Mucosa of descending colon (tissue), 3 donors: ENCODE data around the gene POU5F1. TPM values are rescaled to one million over a fixed set of nuclear protein-coding genes. Genes with fewer than 3 reads are reported as not detected.

Source experiments
- ATAC-seq: fragments of 200-7000 bp; cut with Tn5 transposase; one replicate; pipeline ENCODE4 v1.9.1; 2020; ENCODE audit warnings: mild to moderate bottlenecking, moderate library complexity
- DNase-seq, 3 donors: peaks; one replicate each; pipeline ENCODE4 v3.0.0-alpha.2; 2020
- H3K36me3 ChIP-seq: fragments of 200-600 bp; one replicate; pipeline ENCODE4 v1.8.0; 2021; ENCODE audit warnings: low read depth, mild to moderate bottlenecking
- H3K4me1 ChIP-seq: fragments of 200-600 bp; one replicate; pipeline ENCODE4 v1.8.0; 2021; ENCODE audit warnings: low read depth, mild to moderate bottlenecking
- H3K4me3 ChIP-seq: fragments of 200-600 bp; one replicate; pipeline ENCODE4 v1.8.0; 2021; ENCODE audit warnings: mild to moderate bottlenecking
- H3K9me3 ChIP-seq: fragments of 200-600 bp; one replicate; pipeline ENCODE4 v1.8.0; 2021; ENCODE audit warnings: mild to moderate bottlenecking
- intact Hi-C, 2 donors: fragments of 100-400 bp; cut with DNase I in 1 of 2; cut with micrococcal nuclease in 1 of 2; formaldehyde crosslinking; loops; one replicate each; pipeline versions ENCODE4 v1.11.0 to v1.11.1; 2022; cut with DNase I, micrococcal nuclease
- total RNA-seq, 3 donors: library from RNA; stranded (reverse); fragmentation: NEBNext Ultra II Directional in 2 of 3; extraction: Animal tissue kit (Norgen Biotek cat#: 25700) in 2 of 3; gene quantifications; one replicate each; pipeline versions ENCODE4 v1.2.1 to v1.2.4, GENCODE V29; 2021 to 2023
- TF ChIP-seq, protein P1 (sequence below): fragments of 200-600 bp; IDR thresholded peaks from one replicate; pipeline ENCODE4 v1.8.0; 2022; ENCODE audit warnings: antibody characterized with exemption, mild to moderate bottlenecking
- donor health status: DM: no; HTN: no; CAD: no; lungs with moderate emphysema.
- donor health status: DM: no; HTN: no; CAD: no.
- donor health status: DM: no; HTN: yes; CAD: no.

The POU5F1 gene
- total RNA-seq, 3 donors from 2014 or later = 2.1 to 5.8 (median 3.4) TPM

DNA sequence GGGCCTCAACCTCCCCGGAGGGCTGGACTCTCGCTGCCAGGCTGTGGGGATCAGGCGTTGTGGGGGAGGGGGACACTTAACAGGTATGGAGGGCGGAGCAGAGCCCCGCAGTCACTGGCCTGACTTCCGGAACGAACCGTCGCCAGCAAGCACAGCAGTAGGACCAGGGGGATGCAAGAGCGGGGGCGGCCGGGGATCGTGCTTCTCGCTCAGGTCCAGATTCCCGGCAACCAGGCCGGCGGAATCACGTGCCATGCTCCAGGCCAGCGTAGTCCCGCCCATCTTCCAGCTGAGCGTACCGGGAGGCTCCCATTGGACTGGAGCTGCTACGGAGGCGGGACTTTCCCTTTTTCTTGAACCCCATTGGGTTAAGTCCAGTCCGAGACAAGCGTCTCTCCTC lies 10.0 kb upstream of the POU5F1 start:
- intact Hi-C loops = no loop called here
- H3K36me3 ChIP-seq = no peaks in the 10 kb centered on the region
- TF ChIP-seq, protein P1, sequence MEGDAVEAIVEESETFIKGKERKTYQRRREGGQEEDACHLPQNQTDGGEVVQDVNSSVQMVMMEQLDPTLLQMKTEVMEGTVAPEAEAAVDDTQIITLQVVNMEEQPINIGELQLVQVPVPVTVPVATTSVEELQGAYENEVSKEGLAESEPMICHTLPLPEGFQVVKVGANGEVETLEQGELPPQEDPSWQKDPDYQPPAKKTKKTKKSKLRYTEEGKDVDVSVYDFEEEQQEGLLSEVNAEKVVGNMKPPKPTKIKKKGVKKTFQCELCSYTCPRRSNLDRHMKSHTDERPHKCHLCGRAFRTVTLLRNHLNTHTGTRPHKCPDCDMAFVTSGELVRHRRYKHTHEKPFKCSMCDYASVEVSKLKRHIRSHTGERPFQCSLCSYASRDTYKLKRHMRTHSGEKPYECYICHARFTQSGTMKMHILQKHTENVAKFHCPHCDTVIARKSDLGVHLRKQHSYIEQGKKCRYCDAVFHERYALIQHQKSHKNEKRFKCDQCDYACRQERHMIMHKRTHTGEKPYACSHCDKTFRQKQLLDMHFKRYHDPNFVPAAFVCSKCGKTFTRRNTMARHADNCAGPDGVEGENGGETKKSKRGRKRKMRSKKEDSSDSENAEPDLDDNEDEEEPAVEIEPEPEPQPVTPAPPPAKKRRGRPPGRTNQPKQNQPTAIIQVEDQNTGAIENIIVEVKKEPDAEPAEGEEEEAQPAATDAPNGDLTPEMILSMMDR = no peak

DNA sequence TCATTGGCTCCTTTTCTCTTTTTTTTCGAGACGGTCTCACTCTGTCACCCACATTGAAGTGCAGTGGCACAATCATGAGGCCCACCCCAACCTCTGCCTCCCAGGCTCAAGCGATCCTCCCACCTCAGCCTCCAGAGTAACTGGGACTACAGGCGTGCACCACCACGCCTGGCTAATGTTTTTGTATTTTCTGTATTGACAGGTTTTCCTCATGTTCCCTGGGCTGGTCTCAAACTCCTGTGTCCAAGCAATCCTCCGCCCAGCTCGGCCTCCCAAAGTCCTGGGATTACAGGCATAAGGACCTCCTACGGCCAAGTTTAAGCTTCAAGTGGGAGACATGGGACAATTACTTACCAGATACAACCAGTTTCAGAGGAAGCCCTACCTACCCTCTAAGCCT lies 9.4 kb upstream of the POU5F1 start:
- intact Hi-C loops = no loop called here
- H3K4me1 ChIP-seq = peaks cover 11% of the 10 kb centered on the region

More for the DNA sequence above, 10.0 kb upstream of the POU5F1 start:
- Histone ChIP-seq H3K4me1 (peaks cover 11% of the 10 kb centered on the region), H3K4me3 (no peak overlapping the region), H3K9me3 (no peaks in the 10 kb centered on the region)
- ATAC-seq (peak; percentile 63), DNase-seq (peak in 2 of 3 donors; percentile 69 to 73)

DNA sequence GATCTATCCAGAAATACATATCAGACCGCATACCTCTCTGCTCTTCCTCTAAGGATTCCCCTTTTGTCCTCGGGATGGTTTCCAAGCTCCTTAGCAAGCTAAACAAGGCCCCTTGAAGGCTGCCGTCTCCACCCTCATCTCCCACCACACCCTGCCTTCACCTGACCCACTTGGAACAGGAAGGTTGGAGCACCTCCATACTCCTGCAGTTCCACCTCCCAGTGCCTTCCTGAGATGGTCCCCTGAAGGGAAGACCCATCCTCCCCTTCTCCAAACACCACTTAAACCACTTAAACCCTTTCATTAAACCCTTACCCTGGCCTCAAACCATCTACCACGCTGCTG lies 8.5 kb upstream of the POU5F1 start:
- intact Hi-C loops = no loop called here
- DNase-seq (peak in 1 of 3 donors; percentile 52), ATAC-seq (peak; percentile 68)
- TF ChIP-seq, protein P1 = no peak
- H3K4me1 ChIP-seq = peaks cover 11% of the 10 kb centered on the region
- no peaks in the 10 kb centered on the region for H3K36me3 ChIP-seq
- no peak overlapping the region for H3K4me3 ChIP-seq
- H3K9me3 ChIP-seq = no peaks in the 10 kb centered on the region

More for the DNA sequence above, 9.4 kb upstream of the POU5F1 start:
- TF ChIP-seq, protein P1 = no peak
- Histone ChIP-seq H3K4me3 (no peak overlapping the region), H3K36me3 (no peaks in the 10 kb centered on the region), H3K9me3 (no peaks in the 10 kb centered on the region)
- DNase-seq (no peak), ATAC-seq (no peak)

DNA sequence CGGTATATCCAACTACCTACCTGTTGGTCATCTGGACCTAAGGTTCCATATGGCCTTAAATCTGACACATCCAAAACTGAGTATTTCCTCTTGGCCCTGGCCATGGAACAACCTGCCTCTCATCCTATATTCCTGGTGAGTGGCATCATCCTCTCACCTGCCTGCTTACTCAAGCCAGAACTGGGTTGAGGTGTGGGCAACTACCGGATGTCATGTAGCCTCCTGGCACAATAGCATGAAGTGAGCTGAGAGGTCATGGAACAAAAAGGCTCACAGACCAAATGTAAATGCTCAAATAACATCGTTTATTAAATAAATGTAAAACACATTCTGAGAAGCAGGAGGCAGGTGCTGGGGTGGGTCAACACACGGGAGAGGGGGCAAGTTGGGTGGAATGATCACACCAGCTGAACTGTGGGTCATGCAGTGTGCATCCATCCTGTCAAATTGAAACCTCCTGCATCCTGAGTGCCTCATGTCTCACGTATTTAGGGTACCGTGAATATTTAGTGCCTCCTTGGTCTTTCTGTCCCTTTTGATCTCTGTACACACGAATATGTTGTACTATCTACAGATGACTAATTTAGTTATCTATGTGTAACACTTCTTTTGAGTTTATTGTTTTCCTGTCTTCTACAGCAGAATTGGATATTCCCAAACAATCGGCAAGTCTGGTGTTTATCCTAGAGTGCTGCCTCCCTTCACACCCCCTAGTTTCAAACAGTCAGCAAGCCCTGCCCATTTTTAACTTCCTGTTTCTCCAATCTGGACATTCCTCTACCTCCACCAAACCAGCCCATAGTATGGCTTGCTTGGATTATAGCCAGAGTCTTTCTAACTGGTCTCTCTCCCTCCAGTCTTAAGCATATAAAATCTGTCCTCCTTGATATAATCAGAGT lies 7.9 kb upstream of the POU5F1 start:
- H3K9me3 ChIP-seq = no peaks in the 10 kb centered on the region
- ATAC-seq (peak; percentile 88), DNase-seq (peak in 1 of 3 donors; percentile 40)
- TF ChIP-seq, protein P1 = no peak
- no peak overlapping the region for H3K4me3 ChIP-seq
- intact Hi-C loops = no loop called here
- peaks cover 11% of the 10 kb centered on the region for H3K4me1 ChIP-seq
- H3K36me3 ChIP-seq = no peaks in the 10 kb centered on the region

DNA sequence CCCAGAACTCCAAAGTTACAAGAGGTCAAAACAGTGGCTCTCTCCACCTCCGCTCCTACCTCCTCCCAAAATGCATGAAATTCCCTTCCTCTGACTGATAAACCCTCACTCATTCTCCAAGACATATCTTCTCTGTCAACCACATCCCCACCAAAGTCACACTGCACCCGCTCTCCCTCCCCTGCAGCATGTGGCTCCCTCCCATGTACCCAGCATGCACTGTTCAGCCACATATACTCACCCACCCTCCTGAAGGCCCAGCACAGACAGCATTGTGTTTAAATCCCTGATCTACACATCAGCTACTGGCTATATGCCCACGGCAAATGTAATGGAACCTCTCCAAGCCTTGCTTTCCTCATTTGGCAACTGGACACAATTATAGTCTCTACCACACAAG lies 5.5 kb upstream of the POU5F1 start:
- H3K4me1 ChIP-seq = peaks cover 11% of the 10 kb centered on the region
- intact Hi-C loops = no loop called here
- H3K4me3 ChIP-seq = no peak overlapping the region
- TF ChIP-seq, protein P1 = no peak
- no peak for ATAC-seq
- H3K36me3 ChIP-seq = no peaks in the 10 kb centered on the region
- DNase-seq = no peak
- H3K9me3 ChIP-seq = no peaks in the 10 kb centered on the region
